ENCODE results near the gene GNG12.
"Not testable (repeated sequence)": the region's sequence is repeated elsewhere in the genome, so short reads cannot be mapped to it uniquely, and the experiment has no call there.

GNG12 gene

DNA sequence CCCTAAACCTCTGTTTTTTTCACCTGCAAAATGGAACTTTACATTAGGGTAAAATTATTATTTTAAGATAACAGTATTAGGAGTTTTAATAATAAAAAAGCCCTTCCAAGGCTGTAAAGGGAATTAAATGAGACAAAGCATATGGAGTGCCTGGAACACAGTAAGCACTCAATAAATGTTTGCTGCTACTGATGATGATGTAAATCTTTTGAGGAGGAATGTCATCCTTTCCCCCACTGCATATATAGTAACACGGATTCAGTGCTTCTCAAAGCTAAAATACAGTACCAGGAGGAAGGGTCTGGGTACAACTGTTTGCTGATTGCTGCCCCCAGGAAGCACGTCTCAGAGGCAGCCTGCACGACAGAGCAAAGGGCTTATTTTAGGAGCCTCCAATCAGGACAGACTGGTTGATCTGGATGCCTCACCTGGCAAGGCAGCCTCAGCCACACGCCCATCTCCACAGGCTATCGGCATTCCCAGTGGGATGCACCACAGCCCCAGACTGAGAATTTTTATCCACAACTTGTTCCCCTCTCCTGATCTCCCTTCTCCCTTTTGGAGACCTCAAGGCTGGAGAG, 83.9 kb downstream of the GNG12 start:
- no peak for DNase-seq

- no peak for DNase-seq
Measured at GRCh38 chr1:67748630-67749029, 84.6 kb downstream of the GNG12 start.

- DNase-seq = no peak
Measured at GRCh38 chr1:67747671-67748546, 85.4 kb downstream of the GNG12 start.

- no peak for DNase-seq
Measured at GRCh38 chr1:67745875-67746698, 87.2 kb downstream of the GNG12 start.

DNA sequence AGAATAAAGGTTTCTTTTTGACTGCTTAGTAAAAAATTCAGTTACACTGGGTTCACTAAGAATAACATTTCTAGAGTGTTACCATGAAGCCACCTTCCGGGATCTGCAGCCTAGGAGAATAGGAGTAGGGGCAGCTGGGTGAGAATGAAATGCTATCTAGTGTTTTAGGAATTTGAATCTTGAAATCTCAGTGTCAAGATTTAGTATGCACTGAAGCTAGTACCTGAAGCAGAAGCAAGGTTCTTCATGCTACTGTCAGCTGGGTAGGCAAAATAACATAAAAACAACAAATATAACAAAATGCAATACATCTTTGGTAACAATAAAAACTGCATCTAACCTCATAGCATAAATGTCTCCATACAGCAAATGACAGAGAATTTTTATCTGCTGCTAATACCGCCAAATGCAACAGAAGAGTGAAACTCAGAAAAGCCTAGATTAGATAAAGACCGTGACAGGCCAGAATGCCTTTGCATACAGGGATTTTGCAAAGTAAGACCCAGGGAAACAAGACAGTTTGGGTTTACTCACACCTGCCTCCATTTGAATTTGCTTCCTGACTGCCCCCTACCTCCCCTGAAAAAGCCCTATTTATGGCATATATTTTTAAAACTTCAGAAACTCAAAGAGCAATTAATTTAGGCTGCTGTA, 90.1 kb downstream of the GNG12 start:
- DNase-seq = no peak

- DNase-seq = no peak
Measured at GRCh38 chr1:67741736-67742135, 91.5 kb downstream of the GNG12 start.

- no peak for DNase-seq
Measured at GRCh38 chr1:67741121-67741520, 92.1 kb downstream of the GNG12 start.

DNA sequence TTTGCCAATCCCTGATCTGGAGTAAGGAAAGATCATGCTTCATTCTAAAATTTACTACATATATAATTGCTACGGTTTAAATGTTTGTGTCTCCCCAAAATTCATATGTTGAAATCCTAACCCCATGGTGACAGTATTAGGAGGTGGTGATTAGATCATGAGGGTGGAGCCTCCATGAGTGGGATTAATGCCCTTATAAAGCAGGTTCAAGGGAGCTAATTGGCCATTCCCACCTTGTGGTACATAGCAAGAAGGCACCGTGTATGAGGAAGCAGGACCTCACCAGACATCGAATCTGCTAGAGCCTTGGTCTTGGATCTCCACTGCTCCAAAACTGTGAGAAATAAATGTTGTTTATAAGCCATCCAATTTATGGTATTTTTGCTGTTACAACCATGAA, 92.7 kb downstream of the GNG12 start:
- DNase-seq = no peak

- no peak for DNase-seq
Measured at GRCh38 chr1:67739361-67739760, 93.9 kb downstream of the GNG12 start.

GRCh38 chr1:67738401-67738800, 94.9 kb downstream of the GNG12 start:
- no peak for DNase-seq

- no peak for DNase-seq
Measured at GRCh38 chr1:67737875-67738274, 95.4 kb downstream of the GNG12 start.

GRCh38 chr1:67736750-67737149, 96.5 kb downstream of the GNG12 start:
- no peak for DNase-seq

DNA sequence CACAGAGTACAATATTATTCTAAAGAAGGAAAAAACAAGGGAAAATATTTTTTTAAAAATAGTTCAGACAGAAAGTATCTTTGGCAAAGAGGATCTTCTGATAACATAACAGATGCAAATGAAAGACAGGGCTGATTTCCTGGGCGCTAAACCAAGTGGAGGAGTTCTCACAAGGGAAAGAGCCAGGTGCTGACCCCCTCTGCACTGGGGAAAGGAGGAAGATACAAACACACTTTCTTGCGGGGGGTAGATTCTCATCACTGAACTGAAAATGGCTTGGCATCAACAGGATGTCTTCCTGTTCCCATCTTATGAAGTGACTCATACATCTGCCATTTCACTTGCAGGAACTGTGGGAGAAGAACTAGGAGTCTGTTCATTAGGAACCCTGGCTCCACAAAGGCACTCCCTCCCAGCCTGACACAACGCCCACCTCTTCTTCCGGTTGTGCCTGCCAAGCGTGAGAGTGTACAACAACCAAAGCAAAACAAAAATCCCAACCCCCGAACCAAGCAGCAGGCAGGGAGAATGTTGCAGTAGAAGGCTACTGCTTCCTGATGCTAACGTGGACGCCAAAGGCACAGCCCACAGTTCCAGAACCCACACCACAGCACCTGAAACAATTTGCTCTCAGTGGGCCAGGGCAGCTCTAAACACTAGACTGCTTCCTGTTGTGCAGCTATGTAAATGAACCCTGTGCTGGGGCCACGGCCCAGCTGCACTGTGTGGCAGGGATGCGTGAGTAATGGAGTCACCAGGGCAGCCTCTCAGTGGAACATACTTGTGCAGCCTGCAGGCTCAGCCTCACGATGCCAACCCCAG, 97.2 kb downstream of the GNG12 start:
- DNase-seq = peak; percentile 24

- DNase-seq = no peak
Measured at GRCh38 chr1:67735206-67735605, 98.1 kb downstream of the GNG12 start.

- no peak for DNase-seq
Measured at GRCh38 chr1:67734323-67734690, 99.0 kb downstream of the GNG12 start.

GRCh38 chr1:67733681-67734322, 99.5 kb downstream of the GNG12 start:
- DNase-seq = no peak

GRCh38 chr1:67732750-67733151, 100.5 kb downstream of the GNG12 start:
- DNase-seq = no peak

DNA sequence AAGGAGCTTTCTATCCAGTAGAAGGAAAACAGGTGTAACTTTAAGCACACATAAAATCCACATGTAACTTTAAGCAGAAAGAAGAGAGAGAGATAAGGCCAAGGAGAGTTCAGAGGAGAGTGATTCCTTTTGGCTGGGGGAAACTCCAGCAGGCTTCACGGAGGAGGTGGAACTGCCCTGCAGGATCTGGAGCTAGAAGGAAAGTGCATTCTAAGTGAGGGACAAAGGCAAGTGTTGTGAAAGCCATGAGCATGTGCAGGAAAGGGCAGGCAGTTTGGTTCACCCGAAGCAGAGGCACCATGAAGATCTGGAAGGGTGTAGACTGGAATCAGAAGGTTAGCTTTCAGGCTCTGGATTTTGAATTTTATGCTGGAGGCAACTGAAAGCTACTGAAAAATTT, 101.9 kb downstream of the GNG12 start:
- DNase-seq = no peak

- not testable (repeated sequence) for DNase-seq
Measured at GRCh38 chr1:67730312-67730711, 103.0 kb downstream of the GNG12 start.

DNA sequence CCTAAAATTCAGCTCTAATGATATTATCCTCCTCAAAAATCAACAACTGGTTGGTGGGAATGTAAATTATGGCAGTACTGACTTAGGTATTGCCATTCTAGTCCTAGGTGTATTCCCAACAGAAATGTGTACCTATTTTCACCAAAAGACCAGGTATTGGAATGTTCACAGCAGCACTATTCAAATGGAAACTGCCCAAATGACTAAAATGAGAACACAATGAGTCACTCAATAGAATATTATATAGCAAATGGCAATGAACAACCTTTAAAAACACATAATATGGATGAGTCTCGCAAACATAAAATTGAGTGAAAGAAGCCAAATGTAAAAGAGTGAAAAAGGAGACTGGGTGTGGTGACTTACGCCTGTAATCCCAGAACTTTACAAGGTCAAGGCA, 103.4 kb downstream of the GNG12 start:
- DNase-seq = no peak

- DNase-seq = no peak
Measured at GRCh38 chr1:67726224-67726623, 107.0 kb downstream of the GNG12 start.
